ENCODE results near the gene LDLRAD3. TPM values are rescaled to one million over a fixed set of nuclear protein-coding genes. Genes with fewer than 3 reads are reported as not detected.

LDLRAD3 gene
- total and polyA plus RNA-seq, 7 experiments from 2014 or later = 0.08 to 6.9 (median 0.41) TPM; not detected in 3

DNA sequence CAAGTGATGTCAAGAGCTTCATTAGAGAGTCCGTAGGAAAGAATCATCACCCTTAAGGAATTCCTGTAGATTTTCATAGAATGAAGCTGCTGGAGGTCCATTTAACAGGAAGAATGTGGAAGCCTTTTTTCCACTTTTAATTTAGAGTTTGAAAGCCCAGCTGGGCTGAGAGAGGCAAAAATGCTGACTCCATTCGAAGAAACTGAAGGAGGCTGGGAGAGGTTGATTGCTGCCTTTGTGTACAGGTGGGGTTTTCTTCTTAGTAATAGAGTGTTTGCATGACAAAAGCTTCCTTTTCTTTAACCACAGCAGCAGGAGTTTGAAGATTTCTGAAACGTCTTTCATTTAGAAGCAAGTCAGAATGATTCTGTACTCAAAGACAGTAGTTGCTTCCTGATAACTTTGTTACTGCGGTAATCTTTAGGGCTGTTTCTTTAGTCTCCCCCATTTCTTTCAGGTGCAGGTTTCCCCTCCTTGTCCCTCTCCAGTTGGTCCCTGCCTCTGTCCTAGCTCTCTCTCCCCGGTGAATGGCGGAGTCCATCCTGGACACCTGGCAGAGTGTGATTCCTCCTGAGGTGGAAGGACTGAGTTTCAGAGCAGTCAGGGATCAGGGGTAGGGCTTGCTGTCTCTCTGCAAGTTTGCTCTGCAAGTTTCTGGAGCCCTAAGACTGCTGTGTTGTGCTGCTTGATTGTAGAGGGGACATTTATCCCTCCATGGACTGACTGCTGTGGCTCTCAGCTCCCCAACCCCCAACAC lies 166.2 kb downstream of the LDLRAD3 start:
- Histone ChIP-seq H3K27me3 (ENCODE audit: control insufficient read depth in 2 of 2, insufficient read depth in 2 of 2, low read length in 2 of 2) (no peaks in the 10 kb centered on the region), H3K9me3 (ENCODE audit: control insufficient read depth in 2 of 3, low read length in 3 of 3) (no peaks in the 10 kb centered on the region), H3K36me3 (ENCODE audit: control insufficient read depth in 2 of 3, insufficient read depth in 3 of 3, low read length in 3 of 3) (no peaks in the 10 kb centered on the region), H3K4me3 (ENCODE audit: low read length) (no peak overlapping the region), H3K4me1 (ENCODE audit: control insufficient read depth in 2 of 2, insufficient read depth in 2 of 2, low read length in 2 of 2) (no peaks in the 10 kb centered on the region), H3K27ac (ENCODE audit: low read depth, low read length) (no peak overlapping the region)
- Mint-ChIP-seq H3K27me3 (peaks cover 0 to 29% (median 11%) of the 10 kb centered on the region in 5 donors), H3K4me3 (no peak overlapping the region), H3K27ac (peak overlapping the region in 1 of 9 donors; percentile 69), H3K36me3 (peaks cover 0 to 11% (median 4%) of the 10 kb centered on the region in 5 donors), H3K9me3 (peaks cover 0 to 22% (median 6%) of the 10 kb centered on the region in 11 donors), H3K4me1 (peaks cover 0 to 5% (median 0%) of the 10 kb centered on the region in 7 donors)
- CTCF ChIA-PET = no interaction called here
- no peak for DNase-seq
- intact Hi-C loops (cut with micrococcal nuclease) = no loop called here
- no peak for ATAC-seq
- POLR2A ChIA-PET = no interaction called here

GRCh38 chr11:36110668-36111410 lies 167.0 kb downstream of the LDLRAD3 start:
- ChIA-PET CTCF (no interaction called here), POLR2A (no interaction called here)
- H3K4me3 Mint-ChIP-seq = no peak overlapping the region
- H3K36me3 Mint-ChIP-seq = peaks cover 0 to 11% (median 4%) of the 10 kb centered on the region in 5 donors
- no peaks in the 10 kb centered on the region for H3K9me3 ChIP-seq (ENCODE audit: control insufficient read depth in 2 of 3, low read length in 3 of 3)
- no peaks in the 10 kb centered on the region for H3K36me3 ChIP-seq (ENCODE audit: control insufficient read depth in 2 of 3, insufficient read depth in 3 of 3, low read length in 3 of 3)
- no peak overlapping the region for H3K27ac ChIP-seq (ENCODE audit: low read depth, low read length)
- ATAC-seq = no peak
- no peak overlapping the region for H3K4me3 ChIP-seq (ENCODE audit: low read length)
- H3K4me1 Mint-ChIP-seq = peaks cover 0 to 5% (median 0%) of the 10 kb centered on the region in 7 donors
- H3K27me3 ChIP-seq (ENCODE audit: control insufficient read depth in 2 of 2, insufficient read depth in 2 of 2, low read length in 2 of 2) = no peaks in the 10 kb centered on the region
- H3K9me3 Mint-ChIP-seq = peaks cover 0 to 28% (median 7%) of the 10 kb centered on the region in 11 donors
- intact Hi-C loops (cut with micrococcal nuclease) = no loop called here
- H3K4me1 ChIP-seq (ENCODE audit: control insufficient read depth in 2 of 2, insufficient read depth in 2 of 2, low read length in 2 of 2) = no peaks in the 10 kb centered on the region
- DNase-seq = no peak
- peaks cover 0 to 22% (median 11%) of the 10 kb centered on the region in 5 donors for H3K27me3 Mint-ChIP-seq
- H3K27ac Mint-ChIP-seq = no peak overlapping the region

DNA sequence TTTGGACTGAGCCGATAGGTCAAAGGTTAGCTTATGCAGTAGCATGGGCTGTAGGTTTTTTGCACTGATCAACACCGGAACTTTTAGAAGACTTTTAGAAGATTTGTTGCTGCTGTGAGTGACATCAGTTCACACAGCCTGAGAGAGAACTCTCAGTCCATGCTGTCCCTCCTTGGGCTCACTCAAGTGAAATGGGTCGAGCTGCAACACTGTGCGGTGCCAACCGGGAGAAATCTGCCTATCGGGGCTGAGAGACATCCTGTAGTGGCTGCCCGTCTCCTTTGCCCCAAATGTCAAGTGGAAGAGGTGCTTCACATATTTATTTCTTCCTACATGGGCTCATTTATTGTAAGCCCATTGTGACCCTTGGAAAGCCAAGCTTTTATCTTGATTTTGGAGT lies 170.2 kb downstream of the LDLRAD3 start:
- peaks cover 0 to 17% (median 10%) of the 10 kb centered on the region in 5 donors for H3K27me3 Mint-ChIP-seq

GRCh38 chr11:36115378-36115801 lies 171.5 kb downstream of the LDLRAD3 start:
- DNase-seq (no peak), ATAC-seq (peak; percentile 62)
- Mint-ChIP-seq H3K4me1 (peaks cover 0 to 2% (median 0%) of the 10 kb centered on the region in 7 donors), H3K27ac (no peak overlapping the region), H3K4me3 (no peak overlapping the region), H3K9me3 (peaks cover 0 to 28% (median 7%) of the 10 kb centered on the region in 11 donors), H3K27me3 (peaks cover 0 to 17% (median 10%) of the 10 kb centered on the region in 5 donors), H3K36me3 (peaks cover 0 to 11% (median 4%) of the 10 kb centered on the region in 5 donors)
- no peak overlapping the region for H3K27ac ChIP-seq (ENCODE audit: low read depth, low read length)
- ChIA-PET CTCF (no interaction called here), POLR2A (no interaction called here)
- no peak overlapping the region for H3K4me3 ChIP-seq (ENCODE audit: low read length)
- H3K4me1 ChIP-seq (ENCODE audit: control insufficient read depth in 2 of 2, insufficient read depth in 2 of 2, low read length in 2 of 2) = no peaks in the 10 kb centered on the region
- no peaks in the 10 kb centered on the region for H3K36me3 ChIP-seq (ENCODE audit: control insufficient read depth in 2 of 3, insufficient read depth in 3 of 3, low read length in 3 of 3)
- H3K27me3 ChIP-seq (ENCODE audit: control insufficient read depth in 2 of 2, insufficient read depth in 2 of 2, low read length in 2 of 2) = no peaks in the 10 kb centered on the region
- intact Hi-C loops (cut with micrococcal nuclease) = no loop called here
- no peaks in the 10 kb centered on the region for H3K9me3 ChIP-seq (ENCODE audit: control insufficient read depth in 2 of 3, low read length in 3 of 3)

More for the DNA sequence above, 170.2 kb downstream of the LDLRAD3 start:
- ChIA-PET POLR2A (no interaction called here), CTCF (no interaction called here)
- Mint-ChIP-seq H3K9me3 (peaks cover 0 to 28% (median 7%) of the 10 kb centered on the region in 11 donors), H3K27ac (no peak overlapping the region), H3K4me1 (peaks cover 0 to 2% (median 0%) of the 10 kb centered on the region in 7 donors), H3K4me3 (no peak overlapping the region), H3K36me3 (peaks cover 0 to 11% (median 4%) of the 10 kb centered on the region in 5 donors)
- H3K4me1 ChIP-seq (ENCODE audit: control insufficient read depth in 2 of 2, insufficient read depth in 2 of 2, low read length in 2 of 2) = no peaks in the 10 kb centered on the region
- no peak overlapping the region for H3K4me3 ChIP-seq (ENCODE audit: low read length)
- H3K9me3 ChIP-seq (ENCODE audit: control insufficient read depth in 2 of 3, low read length in 3 of 3) = no peaks in the 10 kb centered on the region
- DNase-seq (no peak), ATAC-seq (no peak)
- H3K27ac ChIP-seq (ENCODE audit: low read depth, low read length) = no peak overlapping the region
- intact Hi-C loops (cut with micrococcal nuclease) = no loop called here
- no peaks in the 10 kb centered on the region for H3K36me3 ChIP-seq (ENCODE audit: control insufficient read depth in 2 of 3, insufficient read depth in 3 of 3, low read length in 3 of 3)
- no peaks in the 10 kb centered on the region for H3K27me3 ChIP-seq (ENCODE audit: control insufficient read depth in 2 of 2, insufficient read depth in 2 of 2, low read length in 2 of 2)

DNA sequence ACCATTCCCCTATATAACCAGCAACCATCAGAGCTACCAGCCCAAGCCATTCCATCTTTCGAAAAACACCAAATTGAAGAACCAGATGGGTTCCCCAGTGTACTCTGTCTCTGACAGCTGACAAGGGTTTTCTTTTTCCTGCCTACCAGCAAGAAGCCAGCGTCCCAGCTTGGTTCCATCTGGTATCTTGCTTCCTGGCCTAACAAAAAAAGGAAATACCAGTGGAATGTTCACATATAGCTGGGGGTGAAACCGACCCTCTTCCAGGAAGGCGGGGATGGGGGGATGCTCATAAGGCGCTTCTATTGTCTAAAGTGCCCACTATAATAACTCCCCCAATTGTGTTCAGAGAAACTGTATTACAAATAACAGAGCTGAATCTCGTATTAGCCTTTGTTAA lies 172.3 kb downstream of the LDLRAD3 start:
- Histone ChIP-seq H3K9me3 (ENCODE audit: control insufficient read depth in 2 of 3, low read length in 3 of 3) (no peaks in the 10 kb centered on the region), H3K27ac (ENCODE audit: low read depth, low read length) (no peak overlapping the region), H3K4me3 (ENCODE audit: low read length) (no peak overlapping the region), H3K4me1 (ENCODE audit: control insufficient read depth in 2 of 2, insufficient read depth in 2 of 2, low read length in 2 of 2) (no peaks in the 10 kb centered on the region), H3K36me3 (ENCODE audit: control insufficient read depth in 2 of 3, insufficient read depth in 3 of 3, low read length in 3 of 3) (no peaks in the 10 kb centered on the region), H3K27me3 (ENCODE audit: control insufficient read depth in 2 of 2, insufficient read depth in 2 of 2, low read length in 2 of 2) (no peaks in the 10 kb centered on the region)
- no peak for ATAC-seq
- no peak overlapping the region for H3K4me3 Mint-ChIP-seq
- H3K27me3 Mint-ChIP-seq = peaks cover 0 to 15% (median 10%) of the 10 kb centered on the region in 5 donors
- intact Hi-C loops (cut with micrococcal nuclease) = no loop called here
- no peaks in the 10 kb centered on the region for H3K4me1 Mint-ChIP-seq
- H3K9me3 Mint-ChIP-seq = peaks cover 0 to 28% (median 7%) of the 10 kb centered on the region in 11 donors
- ChIA-PET CTCF (no interaction called here), POLR2A (no interaction called here)
- H3K27ac Mint-ChIP-seq = no peak overlapping the region
- H3K36me3 Mint-ChIP-seq = peaks cover 0 to 11% (median 4%) of the 10 kb centered on the region in 5 donors
- no peak for DNase-seq

- Mint-ChIP-seq H3K36me3 (peaks cover 0 to 4% (median 3%) of the 10 kb centered on the region in 5 donors), H3K27me3 (peaks cover 0 to 12% (median 9%) of the 10 kb centered on the region in 5 donors), H3K9me3 (peaks cover 0 to 20% (median 7%) of the 10 kb centered on the region in 11 donors), H3K4me1 (no peaks in the 10 kb centered on the region), H3K27ac (no peak overlapping the region), H3K4me3 (no peak overlapping the region)
- intact Hi-C loops (cut with micrococcal nuclease) = no loop called here
- no peak for ATAC-seq
- Histone ChIP-seq H3K36me3 (ENCODE audit: control insufficient read depth in 2 of 3, insufficient read depth in 3 of 3, low read length in 3 of 3) (no peaks in the 10 kb centered on the region), H3K27me3 (ENCODE audit: control insufficient read depth in 2 of 2, insufficient read depth in 2 of 2, low read length in 2 of 2) (no peaks in the 10 kb centered on the region), H3K4me3 (ENCODE audit: low read length) (no peak overlapping the region), H3K9me3 (ENCODE audit: control insufficient read depth in 2 of 3, low read length in 3 of 3) (no peaks in the 10 kb centered on the region), H3K27ac (ENCODE audit: low read depth, low read length) (no peak overlapping the region), H3K4me1 (ENCODE audit: control insufficient read depth in 2 of 2, insufficient read depth in 2 of 2, low read length in 2 of 2) (no peaks in the 10 kb centered on the region)
- POLR2A ChIA-PET = no interaction called here
- CTCF ChIA-PET = no interaction called here
- DNase-seq = no peak
These were observed 174.2 kb downstream of the LDLRAD3 start for GRCh38 chr11:36118084-36118483.

Measured in naive thymus-derived CD4-positive, alpha-beta T cell (primary cell).